GM19455 (cell line): ENCODE measurements around the gene VMO1.

Experiments
- ATAC-seq: cut with Tn5 transposase; IDR thresholded peaks from one replicate; pipeline ENCODE4 v1.9.1; 2021; ENCODE audit not compliant: unreplicated experiment

VMO1 gene

GRCh38 chr17:4800462-4801196, 14.5 kb upstream of the VMO1 start:
- ATAC-seq: no peak

GRCh38 chr17:4796552-4796920, 10.4 kb upstream of the VMO1 start:
- ATAC-seq: no peak

- no peak for ATAC-seq
Observed at GRCh38 chr17:4795168-4795567, 9.0 kb upstream of the VMO1 start.

GRCh38 chr17:4790705-4791088, 4.5 kb upstream of the VMO1 start:
- ATAC-seq: no peak

- ATAC-seq: peak; percentile 87
Observed at GRCh38 chr17:4789951-4790704, 4.0 kb upstream of the VMO1 start.

- peak; percentile 22 for ATAC-seq
Observed at GRCh38 chr17:4789701-4789950, 3.5 kb upstream of the VMO1 start.

GRCh38 chr17:4788807-4789700, 2.9 kb upstream of the VMO1 start, which contains the start of gene GLTPD2:
GLTPD2 (plus strand) TSS chr17:4788964; CDS start chr17:4789012, 48 bp downstream.
- ATAC-seq: no peak

- no peak for ATAC-seq
Observed at GRCh38 chr17:4788159-4788806, 2.1 kb upstream of the VMO1 start.

GRCh38 chr17:4786516-4786915, 352 bp upstream of the VMO1 start:
- no peak for ATAC-seq

GRCh38 chr17:4785311-4786105, 656 bp downstream of the VMO1 start:
- ATAC-seq: no peak

- no peak for ATAC-seq
Observed at GRCh38 chr17:4782652-4783051, 3.5 kb downstream of the VMO1 start.

GRCh38 chr17:4780325-4780955, 5.7 kb downstream of the VMO1 start:
- ATAC-seq: no peak

GRCh38 chr17:4777969-4778760, 8.0 kb downstream of the VMO1 start:
- ATAC-seq: no peak

- ATAC-seq: no peak
Observed at GRCh38 chr17:4772235-4772613, 13.9 kb downstream of the VMO1 start.

- ATAC-seq: no peak
Observed at GRCh38 chr17:4771519-4772234, 14.5 kb downstream of the VMO1 start, which contains the start of gene TM4SF5. TM4SF5 (plus strand) TSS chr17:4771886; CDS start chr17:4771923, 37 bp downstream.

- no peak for ATAC-seq
Observed at GRCh38 chr17:4769628-4770027, 16.5 kb downstream of the VMO1 start.

- no peak for ATAC-seq
Observed at GRCh38 chr17:4768298-4768697, 17.9 kb downstream of the VMO1 start.

GRCh38 chr17:4766723-4767122, 19.4 kb downstream of the VMO1 start:
- ATAC-seq: no peak
